GM23338 (cell line): ENCODE results near the gene ZBP1. TPM values are rescaled to one million over a fixed set of nuclear protein-coding genes. Genes with fewer than 3 reads are reported as not detected.

Source experiments
- ATAC-seq: fragments of 200-7000 bp; cut with Tn5 transposase; 3 replicates; pipeline ENCODE4 v1.9.1; 2020
- DNase-seq: peaks from one replicate; pipeline ENCODE4 v3.0.0-alpha.2; 2015; ENCODE audit warnings: low spot score
- H2AFZ ChIP-seq: fragments of 200-600 bp; sonication (generic); 2 replicates; pipeline ENCODE4 v1.8.0; 2016; ENCODE audit warnings: antibody characterized with exemption, mild to moderate bottlenecking, moderate library complexity
- H3F3A ChIP-seq: fragments of 200-600 bp; sonication (generic); replicated peaks from 2 replicates; pipeline ENCODE4 v1.8.0; 2017; ENCODE audit warnings: antibody characterized with exemption, mixed run types, low read depth
- H3K27ac ChIP-seq: fragments of 200-600 bp; sonication (generic); 2 replicates; pipeline ENCODE4 v1.6.1; 2016; ENCODE audit warnings: low read depth
- H3K27me3 ChIP-seq: fragments of 200-600 bp; sonication (generic); 2 replicates; pipeline ENCODE4 v1.8.0; 2016; ENCODE audit warnings: mild to moderate bottlenecking, mixed run types, moderate library complexity; ENCODE audit not compliant: insufficient read depth
- H3K36me3 ChIP-seq: fragments of 200-600 bp; sonication (generic); 2 replicates; pipeline ENCODE4 v1.8.0; 2016; ENCODE audit warnings: mild to moderate bottlenecking; ENCODE audit not compliant: insufficient read depth
- H3K4me1 ChIP-seq: fragments of 200-600 bp; sonication (generic); 2 replicates; pipeline ENCODE4 v1.8.0; 2016; ENCODE audit warnings: mild to moderate bottlenecking, moderate library complexity; ENCODE audit not compliant: insufficient read depth
- H3K4me2 ChIP-seq: fragments of 200-600 bp; sonication (generic); 2 replicates; pipeline ENCODE4 v1.7.1; 2017; ENCODE audit warnings: mixed run types
- H3K4me3 ChIP-seq: fragments of 200-600 bp; sonication (generic); 2 replicates; pipeline ENCODE4 v1.6.1; 2016; ENCODE audit warnings: mixed run types
- H3K79me2 ChIP-seq: fragments of 200-600 bp; sonication (generic); replicated peaks from 2 replicates; pipeline ENCODE4 v1.8.0; 2017; ENCODE audit warnings: mild to moderate bottlenecking; ENCODE audit not compliant: insufficient read depth
- H3K9me2 ChIP-seq: fragments of 200-600 bp; sonication (generic); 2 replicates; pipeline ENCODE4 v1.8.0; 2017; ENCODE audit not compliant: insufficient read depth
- H4K20me1 ChIP-seq: fragments of 200-600 bp; sonication (generic); replicated peaks from 2 replicates; pipeline ENCODE4 v1.8.0; 2017; ENCODE audit warnings: mild to moderate bottlenecking; ENCODE audit not compliant: insufficient read depth
- H3K27ac Mint-ChIP-seq: 2 replicates; pipeline ENCODE4 v1.8.0; 2020; ENCODE audit warnings: inconsistent platforms, mild to moderate bottlenecking, moderate library complexity, mixed read lengths
- H3K27me3 Mint-ChIP-seq: 3 replicates; pipeline ENCODE4 v1.8.0; 2022; ENCODE audit warnings: low read depth, mild to moderate bottlenecking, moderate library complexity, mixed read lengths, inconsistent platforms; ENCODE audit not compliant: insufficient read depth, poor library complexity
- H3K36me3 Mint-ChIP-seq: 3 replicates; pipeline ENCODE4 v1.8.0; 2021; ENCODE audit warnings: low read depth, mild to moderate bottlenecking, inconsistent platforms, moderate library complexity, mixed read lengths
- H3K4me1 Mint-ChIP-seq: 3 replicates; pipeline ENCODE4 v1.8.0; 2020; ENCODE audit warnings: mild to moderate bottlenecking, inconsistent platforms, mixed read lengths
- H3K4me3 Mint-ChIP-seq: 3 replicates; pipeline ENCODE4 v1.8.0; 2021; ENCODE audit warnings: moderate library complexity, mild to moderate bottlenecking, inconsistent platforms, mixed read lengths
- H3K9me3 Mint-ChIP-seq: 3 replicates; pipeline ENCODE4 v1.8.0; 2020; ENCODE audit warnings: moderate library complexity, mild to moderate bottlenecking, inconsistent platforms, mixed read lengths
- CREB1 ChIP-seq: fragments of 250-450 bp; sonication (Bioruptor Pico); IDR thresholded peaks from 2 replicates; pipeline ENCODE4 v1.5.0; 2020; ENCODE audit warnings: low read depth, mild to moderate bottlenecking, moderate library complexity
- EZH2 ChIP-seq: fragments of 200-600 bp; sonication (generic); IDR thresholded peaks from one replicate; pipeline ENCODE4 v1.8.0; 2017; ENCODE audit warnings: antibody characterized with exemption, mild to moderate bottlenecking, low read depth; ENCODE audit not compliant: unreplicated experiment
- EZH2phosphoT487 ChIP-seq: fragments of 200-600 bp; sonication (generic); IDR thresholded peaks from one replicate; pipeline ENCODE4 v1.8.1; 2018; ENCODE audit warnings: antibody characterized with exemption; ENCODE audit not compliant: unreplicated experiment
- JUNB ChIP-seq: IDR thresholded peaks from one replicate; pipeline ENCODE4 v1.6.1; 2016; ENCODE audit warnings: antibody characterized with exemption; ENCODE audit not compliant: unreplicated experiment
- NANOG ChIP-seq: IDR thresholded peaks from 2 replicates; pipeline ENCODE4 v1.6.1; 2016; ENCODE audit warnings: antibody characterized with exemption, borderline replicate concordance
- POLR2AphosphoS5 ChIP-seq: IDR thresholded peaks from 2 replicates; pipeline ENCODE4 v1.6.1; 2016; ENCODE audit warnings: antibody characterized with exemption, low read depth
- STAT1 ChIP-seq: IDR thresholded peaks from one replicate; pipeline ENCODE4 v1.6.1; 2016; ENCODE audit warnings: antibody characterized with exemption; ENCODE audit not compliant: unreplicated experiment
- ZNF114 ChIP-seq: fragments of 250-450 bp; sonication (Bioruptor Pico); IDR thresholded peaks from 2 replicates; pipeline ENCODE4 v1.5.0; 2020; ENCODE audit warnings: mild to moderate bottlenecking, moderate library complexity
- ZNF331 ChIP-seq: fragments of 250-450 bp; sonication (Bioruptor Pico); IDR thresholded peaks from 2 replicates; pipeline ENCODE4 v1.5.0; 2020; ENCODE audit warnings: low read depth, mild to moderate bottlenecking, moderate library complexity
- polyA plus RNA-seq: library from polyadenylated mRNA; unstranded; fragments of >200 nt; fragmentation: Nextera tagmentation; extraction: Ambion mirVana; gene quantifications from 2 replicates; pipeline ENCODE4 v1.2.1, GENCODE V29; 2016
- total RNA-seq: library from RNA; depleted of rRNA; stranded (reverse); fragments of >200 nt; shearing (Covaris generic); gene quantifications from 2 replicates; pipeline ENCODE4 v1.2.3, GENCODE V29; 2014
- TF ChIP-seq, protein P1 (sequence below): fragments of 250-450 bp; sonication (Bioruptor Pico); IDR thresholded peaks from 2 replicates; pipeline ENCODE4 v1.5.0; 2020; ENCODE audit warnings: mild to moderate bottlenecking, moderate library complexity
- TF ChIP-seq, protein P2 (sequence below): IDR thresholded peaks from 2 replicates; pipeline ENCODE4 v1.6.1; 2016; ENCODE audit warnings: antibody characterized with exemption
- TF ChIP-seq, protein P3 (sequence below): IDR thresholded peaks from one replicate; pipeline ENCODE4 v1.6.1; 2018; ENCODE audit warnings: antibody characterized with exemption; ENCODE audit not compliant: unreplicated experiment

The ZBP1 gene
- total and polyA plus RNA-seq, 2 experiments from 2014 or later = not detected

DNA sequence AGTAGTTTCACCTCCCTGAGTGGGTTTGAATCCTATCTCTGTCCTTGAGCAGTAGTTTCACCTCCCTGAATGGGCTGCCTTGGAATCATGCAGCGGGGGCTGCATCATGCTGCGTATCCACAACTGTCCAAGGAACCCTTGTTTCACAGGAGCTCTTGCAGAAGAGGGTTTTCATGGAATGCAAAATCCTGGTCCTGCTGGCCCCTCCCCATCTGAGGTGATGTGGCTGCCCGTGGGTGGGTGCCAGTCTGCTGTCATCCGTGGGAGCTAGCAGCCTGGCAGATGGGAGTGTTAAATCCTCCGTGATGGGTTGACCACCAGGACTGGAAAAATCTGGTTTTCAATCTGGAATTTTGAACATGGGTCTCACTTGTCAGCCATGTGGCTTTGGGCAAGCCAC, 21.7 kb downstream of the ZBP1 start:
- H3F3A ChIP-seq = 0 out of 2 replicates have a peak, but pooled peaks cover 3% of the 10 kb centered on the region
- TF ChIP-seq ZNF114 (CRISPR knock-in tag) (no peak), CREB1 (CRISPR knock-in tag) (no peak), STAT1 (no peak), EZH2 (no peak), NANOG (no peak), POLR2AphosphoS5 (no peak), ZNF331 (CRISPR knock-in tag) (no peak), JUNB (no peak), EZH2phosphoT487 (no peak)
- TF ChIP-seq, protein P1, sequence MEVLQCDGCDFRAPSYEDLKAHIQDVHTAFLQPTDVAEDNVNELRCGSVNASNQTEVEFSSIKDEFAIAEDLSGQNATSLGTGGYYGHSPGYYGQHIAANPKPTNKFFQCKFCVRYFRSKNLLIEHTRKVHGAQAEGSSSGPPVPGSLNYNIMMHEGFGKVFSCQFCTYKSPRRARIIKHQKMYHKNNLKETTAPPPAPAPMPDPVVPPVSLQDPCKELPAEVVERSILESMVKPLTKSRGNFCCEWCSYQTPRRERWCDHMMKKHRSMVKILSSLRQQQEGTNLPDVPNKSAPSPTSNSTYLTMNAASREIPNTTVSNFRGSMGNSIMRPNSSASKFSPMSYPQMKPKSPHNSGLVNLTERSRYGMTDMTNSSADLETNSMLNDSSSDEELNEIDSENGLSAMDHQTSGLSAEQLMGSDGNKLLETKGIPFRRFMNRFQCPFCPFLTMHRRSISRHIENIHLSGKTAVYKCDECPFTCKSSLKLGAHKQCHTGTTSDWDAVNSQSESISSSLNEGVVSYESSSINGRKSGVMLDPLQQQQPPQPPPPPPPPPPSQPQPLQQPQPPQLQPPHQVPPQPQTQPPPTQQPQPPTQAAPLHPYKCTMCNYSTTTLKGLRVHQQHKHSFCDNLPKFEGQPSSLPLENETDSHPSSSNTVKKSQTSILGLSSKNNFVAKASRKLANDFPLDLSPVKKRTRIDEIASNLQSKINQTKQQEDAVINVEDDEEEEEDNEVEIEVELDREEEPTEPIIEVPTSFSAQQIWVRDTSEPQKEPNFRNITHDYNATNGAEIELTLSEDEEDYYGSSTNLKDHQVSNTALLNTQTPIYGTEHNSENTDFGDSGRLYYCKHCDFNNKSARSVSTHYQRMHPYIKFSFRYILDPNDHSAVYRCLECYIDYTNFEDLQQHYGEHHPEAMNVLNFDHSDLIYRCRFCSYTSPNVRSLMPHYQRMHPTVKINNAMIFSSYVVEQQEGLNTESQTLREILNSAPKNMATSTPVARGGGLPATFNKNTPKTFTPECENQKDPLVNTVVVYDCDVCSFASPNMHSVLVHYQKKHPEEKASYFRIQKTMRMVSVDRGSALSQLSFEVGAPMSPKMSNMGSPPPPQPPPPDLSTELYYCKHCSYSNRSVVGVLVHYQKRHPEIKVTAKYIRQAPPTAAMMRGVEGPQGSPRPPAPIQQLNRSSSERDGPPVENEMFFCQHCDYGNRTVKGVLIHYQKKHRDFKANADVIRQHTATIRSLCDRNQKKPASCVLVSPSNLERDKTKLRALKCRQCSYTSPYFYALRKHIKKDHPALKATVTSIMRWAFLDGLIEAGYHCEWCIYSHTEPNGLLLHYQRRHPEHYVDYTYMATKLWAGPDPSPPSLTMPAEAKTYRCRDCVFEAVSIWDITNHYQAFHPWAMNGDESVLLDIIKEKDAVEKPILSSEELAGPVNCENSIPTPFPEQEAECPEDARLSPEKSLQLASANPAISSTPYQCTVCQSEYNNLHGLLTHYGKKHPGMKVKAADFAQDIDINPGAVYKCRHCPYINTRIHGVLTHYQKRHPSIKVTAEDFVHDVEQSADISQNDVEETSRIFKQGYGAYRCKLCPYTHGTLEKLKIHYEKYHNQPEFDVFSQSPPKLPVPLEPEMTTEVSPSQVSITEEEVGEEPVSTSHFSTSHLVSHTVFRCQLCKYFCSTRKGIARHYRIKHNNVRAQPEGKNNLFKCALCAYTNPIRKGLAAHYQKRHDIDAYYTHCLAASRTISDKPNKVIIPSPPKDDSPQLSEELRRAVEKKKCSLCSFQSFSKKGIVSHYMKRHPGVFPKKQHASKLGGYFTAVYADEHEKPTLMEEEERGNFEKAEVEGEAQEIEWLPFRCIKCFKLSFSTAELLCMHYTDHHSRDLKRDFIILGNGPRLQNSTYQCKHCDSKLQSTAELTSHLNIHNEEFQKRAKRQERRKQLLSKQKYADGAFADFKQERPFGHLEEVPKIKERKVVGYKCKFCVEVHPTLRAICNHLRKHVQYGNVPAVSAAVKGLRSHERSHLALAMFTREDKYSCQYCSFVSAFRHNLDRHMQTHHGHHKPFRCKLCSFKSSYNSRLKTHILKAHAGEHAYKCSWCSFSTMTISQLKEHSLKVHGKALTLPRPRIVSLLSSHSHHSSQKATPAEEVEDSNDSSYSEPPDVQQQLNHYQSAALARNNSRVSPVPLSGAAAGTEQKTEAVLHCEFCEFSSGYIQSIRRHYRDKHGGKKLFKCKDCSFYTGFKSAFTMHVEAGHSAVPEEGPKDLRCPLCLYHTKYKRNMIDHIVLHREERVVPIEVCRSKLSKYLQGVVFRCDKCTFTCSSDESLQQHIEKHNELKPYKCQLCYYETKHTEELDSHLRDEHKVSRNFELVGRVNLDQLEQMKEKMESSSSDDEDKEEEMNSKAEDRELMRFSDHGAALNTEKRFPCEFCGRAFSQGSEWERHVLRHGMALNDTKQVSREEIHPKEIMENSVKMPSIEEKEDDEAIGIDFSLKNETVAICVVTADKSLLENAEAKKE (CRISPR knock-in tag) = no peak
- TF ChIP-seq, protein P2, sequence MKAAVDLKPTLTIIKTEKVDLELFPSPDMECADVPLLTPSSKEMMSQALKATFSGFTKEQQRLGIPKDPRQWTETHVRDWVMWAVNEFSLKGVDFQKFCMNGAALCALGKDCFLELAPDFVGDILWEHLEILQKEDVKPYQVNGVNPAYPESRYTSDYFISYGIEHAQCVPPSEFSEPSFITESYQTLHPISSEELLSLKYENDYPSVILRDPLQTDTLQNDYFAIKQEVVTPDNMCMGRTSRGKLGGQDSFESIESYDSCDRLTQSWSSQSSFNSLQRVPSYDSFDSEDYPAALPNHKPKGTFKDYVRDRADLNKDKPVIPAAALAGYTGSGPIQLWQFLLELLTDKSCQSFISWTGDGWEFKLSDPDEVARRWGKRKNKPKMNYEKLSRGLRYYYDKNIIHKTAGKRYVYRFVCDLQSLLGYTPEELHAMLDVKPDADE = no peak
- TF ChIP-seq, protein P3, sequence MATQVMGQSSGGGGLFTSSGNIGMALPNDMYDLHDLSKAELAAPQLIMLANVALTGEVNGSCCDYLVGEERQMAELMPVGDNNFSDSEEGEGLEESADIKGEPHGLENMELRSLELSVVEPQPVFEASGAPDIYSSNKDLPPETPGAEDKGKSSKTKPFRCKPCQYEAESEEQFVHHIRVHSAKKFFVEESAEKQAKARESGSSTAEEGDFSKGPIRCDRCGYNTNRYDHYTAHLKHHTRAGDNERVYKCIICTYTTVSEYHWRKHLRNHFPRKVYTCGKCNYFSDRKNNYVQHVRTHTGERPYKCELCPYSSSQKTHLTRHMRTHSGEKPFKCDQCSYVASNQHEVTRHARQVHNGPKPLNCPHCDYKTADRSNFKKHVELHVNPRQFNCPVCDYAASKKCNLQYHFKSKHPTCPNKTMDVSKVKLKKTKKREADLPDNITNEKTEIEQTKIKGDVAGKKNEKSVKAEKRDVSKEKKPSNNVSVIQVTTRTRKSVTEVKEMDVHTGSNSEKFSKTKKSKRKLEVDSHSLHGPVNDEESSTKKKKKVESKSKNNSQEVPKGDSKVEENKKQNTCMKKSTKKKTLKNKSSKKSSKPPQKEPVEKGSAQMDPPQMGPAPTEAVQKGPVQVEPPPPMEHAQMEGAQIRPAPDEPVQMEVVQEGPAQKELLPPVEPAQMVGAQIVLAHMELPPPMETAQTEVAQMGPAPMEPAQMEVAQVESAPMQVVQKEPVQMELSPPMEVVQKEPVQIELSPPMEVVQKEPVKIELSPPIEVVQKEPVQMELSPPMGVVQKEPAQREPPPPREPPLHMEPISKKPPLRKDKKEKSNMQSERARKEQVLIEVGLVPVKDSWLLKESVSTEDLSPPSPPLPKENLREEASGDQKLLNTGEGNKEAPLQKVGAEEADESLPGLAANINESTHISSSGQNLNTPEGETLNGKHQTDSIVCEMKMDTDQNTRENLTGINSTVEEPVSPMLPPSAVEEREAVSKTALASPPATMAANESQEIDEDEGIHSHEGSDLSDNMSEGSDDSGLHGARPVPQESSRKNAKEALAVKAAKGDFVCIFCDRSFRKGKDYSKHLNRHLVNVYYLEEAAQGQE = no peak
- peaks cover 21% of the 10 kb centered on the region for H3K27me3 Mint-ChIP-seq
- no peaks in the 10 kb centered on the region for H3K36me3 Mint-ChIP-seq
- H3K4me1 Mint-ChIP-seq = peaks cover 10% of the 10 kb centered on the region
- H3K9me2 ChIP-seq = no peaks in the 10 kb centered on the region
- H3K9me3 Mint-ChIP-seq = peaks cover 3% of the 10 kb centered on the region; the same call in 1 of the 3 replicates
- H3K27me3 ChIP-seq = no peaks in the 10 kb centered on the region
- no peaks in the 10 kb centered on the region; the same call in 1 of the 2 replicates for H3K4me1 ChIP-seq
- H3K27ac ChIP-seq = no peak overlapping the region
- no peak overlapping the region for H2AFZ ChIP-seq
- H3K4me2 ChIP-seq = no peak overlapping the region
- no peak overlapping the region for H3K27ac Mint-ChIP-seq
- no peaks in the 10 kb centered on the region for H3K36me3 ChIP-seq
- DNase-seq (no peak), ATAC-seq (no peak)
- H3K4me3 Mint-ChIP-seq = no peak overlapping the region
- H4K20me1 ChIP-seq = no peaks in the 10 kb centered on the region
- no peak overlapping the region for H3K4me3 ChIP-seq
- no peaks in the 10 kb centered on the region for H3K79me2 ChIP-seq
